HepG2 (cell line): ENCODE measurements around the gene MTM1. TPM values are rescaled to one million over a fixed set of nuclear protein-coding genes. Genes with fewer than 3 reads are reported as not detected.

ENCODE experiments used
- ATAC-seq: fragments of 200-7000 bp; cut with Tn5 transposase; 3 replicates; pipeline ENCODE4 v1.9.1; 2020; ENCODE audit warnings: mild to moderate bottlenecking, moderate library complexity
- BruUV-seq: library from RNA; stranded (reverse); fragments of 400-500 nt; replicated peaks from 2 replicates; lab custom pipeline; 2021; lab: Mats Ljungman, UMichigan
- CTCF ChIA-PET: fragments of 300-600 bp; formaldehyde crosslinking; extraction: SDS; loops from one replicate; lab custom pipeline; 2021; ENCODE audit warnings: low total read pairs, inconsistent platforms, low intra/inter-chr PET ratio; lab: Yijun Ruan, JAX
- POLR2A ChIA-PET: fragments of 350-600 bp; sonication (Branson Sonifier 250); formaldehyde crosslinking; loops from one replicate; lab custom pipeline; 2020; ENCODE audit warnings: antibody characterized with exemption, inconsistent platforms; lab: Yijun Ruan, JAX
- DNase-seq: peaks from one replicate; pipeline ENCODE4 v3.0.0-alpha.2; 2015; ENCODE audit warnings: low spot score
- FAIRE-seq: peaks from 3 replicates; lab custom pipeline; 2011; peaks lifted over from hg19 to GRCh38; lab: Jason Lieb, UNC
- H2AFZ ChIP-seq: one replicate; pipeline ENCODE4 v1.6.1; 2011; ENCODE audit warnings: low read length, inconsistent platforms
- H3K27ac ChIP-seq: fragments of 300-600 bp; 3 replicates; pipeline ENCODE4 v1.8.0; 2011; ENCODE audit warnings: mixed run types, mild to moderate bottlenecking, mixed read lengths, low read length, inconsistent platforms; ENCODE audit not compliant: insufficient read depth; ENCODE audit errors: extremely low read length
- H3K27me3 ChIP-seq, 2 experiments: fragments of 200-600 bp in 1 of 2; 2 replicates in 1 of 2; 3 replicates in 1 of 2; pipeline versions ENCODE4 v1.6.0 to v1.8.0; 2011; ENCODE audit warnings: low read length in 2 of 2, mild to moderate bottlenecking in 2 of 2, moderate library complexity in 2 of 2, inconsistent platforms in 1 of 2; ENCODE audit not compliant: insufficient read depth in 2 of 2, control insufficient read depth in 1 of 2
- H3K36me3 ChIP-seq, 2 experiments: fragments of 200-600 bp in 1 of 2; replicated peaks in 1 of 2; 2 replicates in 1 of 2; 3 replicates in 1 of 2; pipeline versions ENCODE4 v1.5.1 to v1.8.0; 2011; ENCODE audit warnings: low read length in 2 of 2, inconsistent platforms in 1 of 2; ENCODE audit not compliant: insufficient read depth in 2 of 2, control insufficient read depth in 1 of 2
- H3K4me1 ChIP-seq: 2 replicates; pipeline ENCODE4 v1.5.1; 2012; ENCODE audit warnings: low read length, inconsistent platforms; ENCODE audit not compliant: insufficient read depth
- H3K4me2 ChIP-seq: 2 replicates; pipeline ENCODE4 v1.6.0; 2011; ENCODE audit warnings: low read depth, low read length, inconsistent platforms
- H3K4me3 ChIP-seq, 3 experiments: fragments of 200-600 bp in 1 of 3; sonication (generic), shearing (Covaris generic) in 1 of 3; replicated peaks in 1 of 3; 2 replicates each; pipeline ENCODE4 v1.5.1; 2011 to 2016; ENCODE audit warnings: low read length in 3 of 3, inconsistent platforms in 2 of 3, low read depth in 2 of 3, mild to moderate bottlenecking in 2 of 3, control low read depth in 1 of 3, mixed read lengths in 1 of 3; ENCODE audit not compliant: insufficient read depth in 1 of 3
- H3K79me2 ChIP-seq: one replicate; pipeline ENCODE4 v1.6.1; 2011; ENCODE audit warnings: low read length, inconsistent platforms; ENCODE audit not compliant: insufficient read depth
- H3K9ac ChIP-seq: 2 replicates; pipeline ENCODE4 v1.6.0; 2011; ENCODE audit warnings: mild to moderate bottlenecking, low read depth, low read length, inconsistent platforms; ENCODE audit not compliant: insufficient read depth
- H3K9me3 ChIP-seq: 2 replicates; pipeline ENCODE4 v1.5.1; 2012; ENCODE audit warnings: mild to moderate bottlenecking, low read length
- H4K20me1 ChIP-seq: 2 replicates; pipeline ENCODE4 v1.6.0; 2011; ENCODE audit warnings: inconsistent platforms, mild to moderate bottlenecking, low read length, moderate library complexity; ENCODE audit not compliant: insufficient read depth
- AGO2 ChIP-seq: fragments of 200-400 bp; formaldehyde crosslinking; optimal IDR thresholded peaks from 2 replicates; pipeline ENCODE3; 2017; ENCODE audit warnings: mild to moderate bottlenecking, low read depth, low read length, moderate library complexity
- CBX5 ChIP-seq: sonication (generic); formaldehyde crosslinking; IDR thresholded peaks from 2 replicates; pipeline ENCODE4 v1.4.0; 2020; ENCODE audit warnings: missing genetic modification reagents, borderline replicate concordance
- CHD4 ChIP-seq: fragments of 200-600 bp; sonication (generic); IDR thresholded peaks from 2 replicates; pipeline ENCODE4 v1.7.0; 2017; ENCODE audit warnings: mild to moderate bottlenecking, low read length, borderline replicate concordance
- GLMP ChIP-seq: sonication (generic); formaldehyde crosslinking; IDR thresholded peaks from 2 replicates; pipeline ENCODE4 v1.9.0; 2021; ENCODE audit warnings: missing genetic modification reagents, mild to moderate bottlenecking, borderline replicate concordance
- MEIS2 ChIP-seq: sonication (generic); formaldehyde crosslinking; IDR thresholded peaks from 2 replicates; pipeline ENCODE4 v1.9.0; 2021; ENCODE audit warnings: mild to moderate bottlenecking, missing genetic modification reagents
- PHF21A ChIP-seq: sonication (generic); formaldehyde crosslinking; IDR thresholded peaks from 2 replicates; pipeline ENCODE4 v1.5.0; 2020; ENCODE audit warnings: mild to moderate bottlenecking, missing genetic modification reagents
- SAFB2 ChIP-seq: sonication (generic); formaldehyde crosslinking; IDR thresholded peaks from 2 replicates; pipeline ENCODE4 v1.5.1; 2020; ENCODE audit warnings: missing genetic modification reagents, low read depth, mild to moderate bottlenecking, borderline replicate concordance
- SNAPC2 ChIP-seq: sonication (generic); formaldehyde crosslinking; IDR thresholded peaks from 2 replicates; pipeline ENCODE4 v1.8.1; 2022; ENCODE audit warnings: mild to moderate bottlenecking, missing genetic modification reagents
- SRY ChIP-seq: sonication (generic); formaldehyde crosslinking; IDR thresholded peaks from 2 replicates; pipeline ENCODE4 v1.8.0; 2022; ENCODE audit warnings: mild to moderate bottlenecking, missing genetic modification reagents
- ZKSCAN5 ChIP-seq: sonication (generic); formaldehyde crosslinking; IDR thresholded peaks from 2 replicates; pipeline ENCODE4 v1.5.1; 2020; ENCODE audit warnings: mild to moderate bottlenecking, missing genetic modification reagents
- ZMYM2 ChIP-seq: sonication (generic); formaldehyde crosslinking; IDR thresholded peaks from 2 replicates; pipeline ENCODE4 v1.8.0; 2022; ENCODE audit warnings: mild to moderate bottlenecking, missing genetic modification reagents
- ZNF260 ChIP-seq: sonication (generic); formaldehyde crosslinking; IDR thresholded peaks from 2 replicates; pipeline ENCODE4 v1.4.0; 2020; ENCODE audit warnings: missing genetic modification reagents, low read depth, mild to moderate bottlenecking, borderline replicate concordance
- ZNF280D ChIP-seq: sonication (generic); formaldehyde crosslinking; IDR thresholded peaks from 2 replicates; pipeline ENCODE4 v1.5.1; 2020; ENCODE audit warnings: mild to moderate bottlenecking, missing genetic modification reagents
- ZNF350 ChIP-seq: sonication (generic); formaldehyde crosslinking; IDR thresholded peaks from 2 replicates; pipeline ENCODE4 v1.4.0; 2020; ENCODE audit warnings: mild to moderate bottlenecking, low read depth, missing genetic modification reagents, borderline replicate concordance
- ZNF710 ChIP-seq: sonication (generic); formaldehyde crosslinking; IDR thresholded peaks from 2 replicates; pipeline ENCODE4 v1.5.0; 2020; ENCODE audit warnings: mild to moderate bottlenecking, missing genetic modification reagents, borderline replicate concordance
- ZNF746 ChIP-seq: sonication (generic); formaldehyde crosslinking; IDR thresholded peaks from 2 replicates; pipeline ENCODE4 v1.8.0; 2022; ENCODE audit warnings: mild to moderate bottlenecking, missing genetic modification reagents
- ZNF790 ChIP-seq: sonication (generic); formaldehyde crosslinking; IDR thresholded peaks from 2 replicates; pipeline ENCODE4 v1.8.0; 2022; ENCODE audit warnings: missing genetic modification reagents, mild to moderate bottlenecking, borderline replicate concordance
- WGBS: methylation state at CpG from one replicate; pipeline ENCODE4 v1.1.6; 2017; ENCODE audit warnings: low lambda C conversion rate; 5-methylcytosine and 5-hydroxymethylcytosine counted together
- in situ Hi-C: cut with HindIII; loops from 2 replicates; pipeline ENCODE4 v1.10.0; 2017; ENCODE audit warnings: low pct_unique_long_range_greater_than_20kb; ENCODE audit not compliant: extremely low pct_ligation_motif_present
- intact Hi-C: fragments of 100-400 bp; cut with micrococcal nuclease; formaldehyde crosslinking; loops from one replicate; pipeline ENCODE4 v1.10.0; 2022; ENCODE audit not compliant: unreplicated experiment
- polyA plus RNA-seq, 8 experiments: library from polyadenylated mRNA; depleted of rRNA in 3 of 8; stranded (reverse) in 7 of 8; unstranded in 1 of 8; fragments of >200 nt; fragmentation: Illumina TruSeq in 4 of 8; extraction: Trizol in 4 of 8; gene quantifications; 2 replicates each; pipeline versions ENCODE4 v1.2.1 to v1.2.3, GENCODE V29; 2011 to 2016; ENCODE audit warnings: low read depth in 4 of 8, missing spikeins in 1 of 8, mixed read lengths in 1 of 8; ENCODE audit not compliant: insufficient read depth in 1 of 8
- total RNA-seq, 5 experiments: library from RNA; depleted of rRNA; stranded (reverse); fragments of >200 nt; fragmentation: Illumina TruSeq; extraction: Trizol; gene quantifications; 2 replicates each; pipeline ENCODE4 v1.2.3, GENCODE V29; 2016; ENCODE audit warnings: low read depth in 1 of 5

MTM1 gene
- total and polyA plus RNA-seq, 2 of the 13 experiments (the other 11 are each of a cell fraction or from before 2014, with no cell fraction given): 12.0 to 15.2 TPM

DNA sequence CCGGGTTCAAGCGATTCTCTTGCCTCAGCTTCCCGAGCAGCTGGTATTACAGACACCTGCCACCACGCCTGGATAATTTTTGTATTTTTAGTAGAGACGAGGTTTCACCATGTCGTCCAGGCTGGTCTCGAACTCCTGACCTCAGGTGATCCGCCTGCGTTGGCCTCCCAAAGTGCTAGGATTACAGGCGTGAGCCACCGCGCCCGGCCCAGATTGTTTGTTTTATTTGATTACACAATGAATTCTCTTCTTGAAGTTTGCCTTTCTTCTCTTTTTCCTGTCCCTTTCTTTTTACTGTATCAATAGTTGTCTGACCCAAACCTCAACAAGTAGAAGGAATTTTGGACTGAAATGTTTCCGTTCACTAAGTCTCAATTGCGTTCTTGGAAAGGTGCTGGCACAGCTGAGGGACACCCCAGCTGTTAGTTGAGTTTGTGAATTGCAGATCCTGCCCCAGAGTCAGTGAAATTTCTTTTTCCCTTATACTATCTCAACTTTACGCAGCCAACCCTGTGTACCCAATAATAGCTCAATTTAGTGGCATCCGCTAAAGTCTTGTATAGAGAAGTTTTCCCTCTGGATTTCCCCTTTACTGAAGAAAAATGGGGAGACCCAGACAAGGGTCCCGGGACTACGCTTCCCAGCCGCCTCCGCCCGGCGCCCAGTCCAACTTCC, 639 bp upstream of the MTM1 start (continued):
- TF ChIP-seq ZNF280D (0 out of 2 replicates have a peak, but pooled peaks have one; percentile 53), ZNF710 (CRISPR knock-in tag) (peak; percentile 32; the same call in 1 of the 2 replicates), ZMYM2 (CRISPR knock-in tag) (peak; percentile 56; the same call in 1 of the 2 replicates)

GRCh38 chrX:150569155-150569477, 695 bp downstream of the MTM1 start:
- ATAC-seq (no peak), DNase-seq (no peak), FAIRE-seq (no peak)
- TF ChIP-seq ZNF260 (CRISPR knock-in tag) (no peak), ZNF790 (CRISPR knock-in tag) (no peak), SRY (CRISPR knock-in tag) (no peak), ZKSCAN5 (no peak), CBX5 (no peak), ZNF350 (no peak), AGO2 (no peak), SNAPC2 (CRISPR knock-in tag) (no peak), GLMP (CRISPR knock-in tag) (no peak), MEIS2 (CRISPR knock-in tag) (no peak), PHF21A (CRISPR knock-in tag) (no peak), CHD4 (no peak), ZNF746 (no peak), SAFB2 (CRISPR knock-in tag) (no peak)
- in situ Hi-C loops (no loop called here), intact Hi-C loops (no loop called here)
- Histone ChIP-seq H3K36me3 (no peaks in the 10 kb centered on the region), H3K4me3 (peak overlapping the region; percentile 76 to 93 (median 77)), H3K4me1 (peaks cover 51% of the 10 kb centered on the region), H4K20me1 (no peaks in the 10 kb centered on the region), H3K9ac (peak overlapping the region; percentile 85), H3K4me2 (peak overlapping the region; percentile 72), H3K27me3 (no peaks in the 10 kb centered on the region; a peak in 1 of 5 replicates), H3K79me2 (peaks cover 49% of the 10 kb centered on the region), H3K27ac (peak overlapping the region; percentile 89), H3K9me3 (no peaks in the 10 kb centered on the region), H2AFZ (no peak overlapping the region)
- no TSS peak for BruUV-seq
- ChIA-PET CTCF (no interaction called here), POLR2A (interaction anchor here (8.1 kb wide), 1 partner anchor 23 kb away, joined by 63 read pairs; no protein-coding TSS in a partner anchor)
- WGBS: 1% methylated on average over 10 of the region's 17 CpGs
